Measurements from ENCODE around the gene CDH8. TPM values are rescaled to one million over a fixed set of nuclear protein-coding genes. Genes with fewer than 3 reads are reported as not detected.

The CDH8 gene
- total RNA-seq, 1 experiment from 2014 or later, result 11.1 TPM

- Mint-ChIP-seq H3K36me3 (no peaks in the 10 kb centered on the region), H3K27ac (no peak overlapping the region), H3K4me1 (peaks cover 51% of the 10 kb centered on the region), H3K27me3 (ENCODE audit: low read depth) (no peaks in the 10 kb centered on the region), H3K4me3 (no peak overlapping the region), H3K9me3 (no peaks in the 10 kb centered on the region)
- ATAC-seq, result no peak
- POLR2A ChIA-PET, result interaction anchor here (0.6 kb wide), 1 partner anchor 1889 kb away, joined by 3 read pairs; no protein-coding TSS in a partner anchor
- no peak for DNase-seq (ENCODE audit: low spot score)
- CTCF ChIA-PET, result interaction anchor here (0.9 kb wide), 1 partner anchor 15 kb away, joined by 4 read pairs; the partner anchor contains the start of gene CDH8
- TF ChIP-seq USF2 (CRISPR knock-in tag; IDR thresholded peaks at IDR 0.05) (no peak), FOXP4 (CRISPR knock-in tag; IDR thresholded peaks at IDR 0.05) (no peak), GABPB1 (CRISPR knock-in tag; IDR thresholded peaks at IDR 0.05) (no peak), ZNF512 (CRISPR knock-in tag; IDR thresholded peaks at IDR 0.05; ENCODE audit: borderline replicate concordance) (no peak), TP53 (CRISPR knock-in tag; IDR thresholded peaks at IDR 0.05) (no peak), ZBTB43 (CRISPR knock-in tag; IDR thresholded peaks at IDR 0.05) (no peak), NR3C1 (CRISPR knock-in tag; conservative IDR thresholded peaks at IDR 0.05; ENCODE audit: low read depth) (no peak), E2F1 (CRISPR knock-in tag; IDR thresholded peaks at IDR 0.05) (no peak), IRF2 (CRISPR knock-in tag; IDR thresholded peaks at IDR 0.05; ENCODE audit: borderline replicate concordance, low read depth) (no peak), ZNF121 (CRISPR knock-in tag; IDR thresholded peaks at IDR 0.05) (no peak), ZNF219 (CRISPR knock-in tag; IDR thresholded peaks at IDR 0.05; ENCODE audit: borderline replicate concordance) (no peak), NR1H2 (CRISPR knock-in tag; IDR thresholded peaks at IDR 0.05) (no peak), ATF2 (CRISPR knock-in tag; IDR thresholded peaks at IDR 0.05; ENCODE audit: borderline replicate concordance, low read depth) (no peak), ERG (CRISPR knock-in tag; IDR thresholded peaks at IDR 0.05) (no peak), OVOL2 (CRISPR knock-in tag; IDR thresholded peaks at IDR 0.05; ENCODE audit: borderline replicate concordance) (no peak)
- TF ChIP-seq, protein P1, sequence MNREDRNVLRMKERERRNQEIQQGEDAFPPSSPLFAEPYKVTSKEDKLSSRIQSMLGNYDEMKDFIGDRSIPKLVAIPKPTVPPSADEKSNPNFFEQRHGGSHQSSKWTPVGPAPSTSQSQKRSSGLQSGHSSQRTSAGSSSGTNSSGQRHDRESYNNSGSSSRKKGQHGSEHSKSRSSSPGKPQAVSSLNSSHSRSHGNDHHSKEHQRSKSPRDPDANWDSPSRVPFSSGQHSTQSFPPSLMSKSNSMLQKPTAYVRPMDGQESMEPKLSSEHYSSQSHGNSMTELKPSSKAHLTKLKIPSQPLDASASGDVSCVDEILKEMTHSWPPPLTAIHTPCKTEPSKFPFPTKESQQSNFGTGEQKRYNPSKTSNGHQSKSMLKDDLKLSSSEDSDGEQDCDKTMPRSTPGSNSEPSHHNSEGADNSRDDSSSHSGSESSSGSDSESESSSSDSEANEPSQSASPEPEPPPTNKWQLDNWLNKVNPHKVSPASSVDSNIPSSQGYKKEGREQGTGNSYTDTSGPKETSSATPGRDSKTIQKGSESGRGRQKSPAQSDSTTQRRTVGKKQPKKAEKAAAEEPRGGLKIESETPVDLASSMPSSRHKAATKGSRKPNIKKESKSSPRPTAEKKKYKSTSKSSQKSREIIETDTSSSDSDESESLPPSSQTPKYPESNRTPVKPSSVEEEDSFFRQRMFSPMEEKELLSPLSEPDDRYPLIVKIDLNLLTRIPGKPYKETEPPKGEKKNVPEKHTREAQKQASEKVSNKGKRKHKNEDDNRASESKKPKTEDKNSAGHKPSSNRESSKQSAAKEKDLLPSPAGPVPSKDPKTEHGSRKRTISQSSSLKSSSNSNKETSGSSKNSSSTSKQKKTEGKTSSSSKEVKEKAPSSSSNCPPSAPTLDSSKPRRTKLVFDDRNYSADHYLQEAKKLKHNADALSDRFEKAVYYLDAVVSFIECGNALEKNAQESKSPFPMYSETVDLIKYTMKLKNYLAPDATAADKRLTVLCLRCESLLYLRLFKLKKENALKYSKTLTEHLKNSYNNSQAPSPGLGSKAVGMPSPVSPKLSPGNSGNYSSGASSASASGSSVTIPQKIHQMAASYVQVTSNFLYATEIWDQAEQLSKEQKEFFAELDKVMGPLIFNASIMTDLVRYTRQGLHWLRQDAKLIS (CRISPR knock-in tag; IDR thresholded peaks at IDR 0.05; ENCODE audit: borderline replicate concordance), result no peak
- TF ChIP-seq, protein P2, sequence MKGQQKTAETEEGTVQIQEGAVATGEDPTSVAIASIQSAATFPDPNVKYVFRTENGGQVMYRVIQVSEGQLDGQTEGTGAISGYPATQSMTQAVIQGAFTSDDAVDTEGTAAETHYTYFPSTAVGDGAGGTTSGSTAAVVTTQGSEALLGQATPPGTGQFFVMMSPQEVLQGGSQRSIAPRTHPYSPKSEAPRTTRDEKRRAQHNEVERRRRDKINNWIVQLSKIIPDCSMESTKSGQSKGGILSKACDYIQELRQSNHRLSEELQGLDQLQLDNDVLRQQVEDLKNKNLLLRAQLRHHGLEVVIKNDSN (CRISPR knock-in tag; IDR thresholded peaks at IDR 0.05), result no peak
- TF ChIP-seq, protein P3, sequence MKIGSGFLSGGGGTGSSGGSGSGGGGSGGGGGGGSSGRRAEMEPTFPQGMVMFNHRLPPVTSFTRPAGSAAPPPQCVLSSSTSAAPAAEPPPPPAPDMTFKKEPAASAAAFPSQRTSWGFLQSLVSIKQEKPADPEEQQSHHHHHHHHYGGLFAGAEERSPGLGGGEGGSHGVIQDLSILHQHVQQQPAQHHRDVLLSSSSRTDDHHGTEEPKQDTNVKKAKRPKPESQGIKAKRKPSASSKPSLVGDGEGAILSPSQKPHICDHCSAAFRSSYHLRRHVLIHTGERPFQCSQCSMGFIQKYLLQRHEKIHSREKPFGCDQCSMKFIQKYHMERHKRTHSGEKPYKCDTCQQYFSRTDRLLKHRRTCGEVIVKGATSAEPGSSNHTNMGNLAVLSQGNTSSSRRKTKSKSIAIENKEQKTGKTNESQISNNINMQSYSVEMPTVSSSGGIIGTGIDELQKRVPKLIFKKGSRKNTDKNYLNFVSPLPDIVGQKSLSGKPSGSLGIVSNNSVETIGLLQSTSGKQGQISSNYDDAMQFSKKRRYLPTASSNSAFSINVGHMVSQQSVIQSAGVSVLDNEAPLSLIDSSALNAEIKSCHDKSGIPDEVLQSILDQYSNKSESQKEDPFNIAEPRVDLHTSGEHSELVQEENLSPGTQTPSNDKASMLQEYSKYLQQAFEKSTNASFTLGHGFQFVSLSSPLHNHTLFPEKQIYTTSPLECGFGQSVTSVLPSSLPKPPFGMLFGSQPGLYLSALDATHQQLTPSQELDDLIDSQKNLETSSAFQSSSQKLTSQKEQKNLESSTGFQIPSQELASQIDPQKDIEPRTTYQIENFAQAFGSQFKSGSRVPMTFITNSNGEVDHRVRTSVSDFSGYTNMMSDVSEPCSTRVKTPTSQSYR (CRISPR knock-in tag; IDR thresholded peaks at IDR 0.05), result no peak
Observed at GRCh38 chr16:62020681-62021080, 15.6 kb downstream of the CDH8 start.
